PC-3 (cell line): ENCODE measurements around the gene ACP4. TPM values are rescaled to one million over a fixed set of nuclear protein-coding genes. Genes with fewer than 3 reads are reported as not detected.

Source experiments
- ATAC-seq: fragments of 200-7000 bp; cut with Tn5 transposase; 2 replicates; pipeline ENCODE4 v1.9.1; 2020; ENCODE audit warnings: mild to moderate bottlenecking, moderate library complexity
- BruUV-seq: library from RNA; stranded (reverse); fragments of 400-500 nt; replicated peaks from 2 replicates; lab custom pipeline; 2021; lab: Mats Ljungman, UMichigan
- CTCF ChIA-PET: fragments of 300-600 bp; sonication (Branson Sonifier 250); formaldehyde crosslinking; loops from one replicate; lab custom pipeline; 2022; ENCODE audit warnings: antibody characterized with exemption; lab: Charles Lee
- POLR2A ChIA-PET: fragments of 300-600 bp; sonication (Branson Sonifier 250); formaldehyde crosslinking; loops from one replicate; lab custom pipeline; 2022; ENCODE audit warnings: antibody characterized with exemption; ENCODE audit not compliant: unreplicated experiment; lab: Charles Lee
- DNase-seq: peaks from one replicate; pipeline ENCODE4 v3.0.0-alpha.2; 2015
- H2AFZ ChIP-seq: fragments of 300-600 bp; sonication (generic); 2 replicates; pipeline ENCODE4 v1.6.0; 2016; ENCODE audit warnings: antibody characterized with exemption, low read length
- H3F3A ChIP-seq: fragments of 300-600 bp; sonication (generic); one replicate; pipeline ENCODE4 v1.6.0; 2017; ENCODE audit warnings: antibody characterized with exemption, low read length, control low read depth, mild to moderate bottlenecking; ENCODE audit not compliant: unreplicated experiment
- H3K27ac ChIP-seq: fragments of 300-600 bp; sonication (generic); 2 replicates; pipeline ENCODE4 v1.5.1; 2016; ENCODE audit warnings: mild to moderate bottlenecking, low read length
- H3K27me3 ChIP-seq: fragments of 300-600 bp; sonication (generic); 2 replicates; pipeline ENCODE4 v1.6.1; 2016; ENCODE audit warnings: low read length, mixed read lengths
- H3K36me3 ChIP-seq: fragments of 300-600 bp; sonication (generic); 2 replicates; pipeline ENCODE4 v1.6.1; 2016; ENCODE audit warnings: low read depth, mixed run types, low read length, mixed read lengths
- H3K4me1 ChIP-seq: fragments of 300-600 bp; sonication (generic); 2 replicates; pipeline ENCODE4 v1.5.1; 2016; ENCODE audit warnings: low read length; ENCODE audit not compliant: insufficient read depth
- H3K4me2 ChIP-seq: fragments of 300-600 bp; sonication (generic); 2 replicates; pipeline ENCODE4 v1.6.0; 2016; ENCODE audit warnings: low read length
- H3K4me3 ChIP-seq: fragments of 300-600 bp; sonication (generic); 2 replicates; pipeline ENCODE4 v1.5.1; 2016; ENCODE audit warnings: mild to moderate bottlenecking, low read length, mixed read lengths
- H3K79me2 ChIP-seq: fragments of 300-600 bp; sonication (generic); 2 replicates; pipeline ENCODE4 v1.6.1; 2017; ENCODE audit warnings: low read length, mixed read lengths
- H3K9ac ChIP-seq: fragments of 300-600 bp; sonication (generic); 2 replicates; pipeline ENCODE4 v1.6.0; 2016; ENCODE audit warnings: mild to moderate bottlenecking, low read length
- H3K9me2 ChIP-seq: fragments of 300-600 bp; sonication (generic); replicated peaks from 2 replicates; pipeline ENCODE4 v1.6.1; 2016; ENCODE audit warnings: mixed run types, low read length, mixed read lengths
- H3K9me3 ChIP-seq: fragments of 300-600 bp; sonication (generic); 2 replicates; pipeline ENCODE4 v1.6.1; 2016; ENCODE audit warnings: low read length, mixed read lengths
- H4K20me1 ChIP-seq: fragments of 300-600 bp; sonication (generic); 2 replicates; pipeline ENCODE4 v1.6.1; 2016; ENCODE audit warnings: low read length, mixed read lengths
- CTCF ChIP-seq: fragments of 300-600 bp; sonication (generic); conservative IDR thresholded peaks from 2 replicates; pipeline ENCODE4 v1.5.1; 2017; ENCODE audit warnings: antibody characterized with exemption, low read depth, mild to moderate bottlenecking, low read length
- EZH2 ChIP-seq: fragments of 300-600 bp; sonication (generic); IDR thresholded peaks from one replicate; pipeline ENCODE4 v1.6.1; 2017; ENCODE audit warnings: antibody characterized with exemption, mild to moderate bottlenecking, low read length; ENCODE audit not compliant: unreplicated experiment
- EZH2phosphoT487 ChIP-seq: fragments of 300-600 bp; sonication (generic); IDR thresholded peaks from 2 replicates; pipeline ENCODE4 v1.6.1; 2018; ENCODE audit warnings: mild to moderate bottlenecking, antibody characterized with exemption, low read length, borderline replicate concordance
- intact Hi-C: fragments of 100-400 bp; cut with micrococcal nuclease; formaldehyde crosslinking; loops from 2 replicates; pipeline ENCODE4 v1.9.0; 2023
- total RNA-seq: library from RNA; depleted of rRNA; stranded (reverse); fragments of >200 nt; gene quantifications from 2 replicates; pipeline ENCODE4 v1.2.3, GENCODE V29; 2014

The ACP4 gene
- total RNA-seq, 1 experiment from 2014 or later = not detected

- Histone ChIP-seq H3K27ac (no peak within 1 kb of the TSS), H3K4me3 (no peak within 1 kb of the TSS), H2AFZ (no peak within 1 kb of the TSS), H3F3A (no peaks in the 10 kb centered on the region), H4K20me1 (no peaks in the 10 kb centered on the region), H3K9me2 (no peaks in the 10 kb centered on the region), H3K27me3 (peaks cover 77% of the 10 kb centered on the region), H3K36me3 (no peaks in the 10 kb centered on the region), H3K9ac (no peak within 1 kb of the TSS), H3K9me3 (no peaks in the 10 kb centered on the region), H3K4me2 (no peak within 1 kb of the TSS), H3K79me2 (no peaks in the 10 kb centered on the region), H3K4me1 (no peaks in the 10 kb centered on the region)
- CTCF ChIA-PET = no interaction called here
- DNase-seq = no peak
- TF ChIP-seq EZH2 (no peak), EZH2phosphoT487 (no peak), CTCF (no peak)
- intact Hi-C loops = no loop called here
- POLR2A ChIA-PET = no interaction called here
- ATAC-seq = no peak
- BruUV-seq = no TSS peak
These were observed 33.3 kb downstream of the ACP4 start, which contains the start of gene KLK1 for GRCh38 chr19:50823389-50824042. KLK1 (minus strand) TSS chr19:50823787; CDS start chr19:50823748, 39 bp downstream.

GRCh38 chr19:50826492-50827240, 36.5 kb downstream of the ACP4 start:
- H3K27ac ChIP-seq = no peak overlapping the region
- H3K4me3 ChIP-seq = no peak overlapping the region
- H3K36me3 ChIP-seq = no peaks in the 10 kb centered on the region
- H3K9ac ChIP-seq = no peak overlapping the region
- ChIA-PET CTCF (no interaction called here), POLR2A (no interaction called here)
- TF ChIP-seq EZH2phosphoT487 (no peak), CTCF (no peak), EZH2 (no peak)
- H4K20me1 ChIP-seq = no peaks in the 10 kb centered on the region
- ATAC-seq (no peak), DNase-seq (no peak)
- H2AFZ ChIP-seq = no peak overlapping the region
- no TSS peak for BruUV-seq
- no peaks in the 10 kb centered on the region for H3F3A ChIP-seq
- peaks cover 48% of the 10 kb centered on the region for H3K27me3 ChIP-seq
- no peaks in the 10 kb centered on the region for H3K79me2 ChIP-seq
- H3K4me1 ChIP-seq = no peaks in the 10 kb centered on the region
- intact Hi-C loops = no loop called here
- H3K9me2 ChIP-seq = no peaks in the 10 kb centered on the region
- H3K9me3 ChIP-seq = no peaks in the 10 kb centered on the region
- no peak overlapping the region for H3K4me2 ChIP-seq

- H3K36me3 ChIP-seq = no peaks in the 10 kb centered on the region
- TF ChIP-seq EZH2phosphoT487 (no peak), EZH2 (no peak), CTCF (no peak)
- H4K20me1 ChIP-seq = no peaks in the 10 kb centered on the region
- H3K9me2 ChIP-seq = no peaks in the 10 kb centered on the region
- no peaks in the 10 kb centered on the region for H3K79me2 ChIP-seq
- CTCF ChIA-PET = no interaction called here
- no peak for ATAC-seq
- no peak overlapping the region for H3K4me3 ChIP-seq
- DNase-seq = no peak
- H2AFZ ChIP-seq = no peak overlapping the region
- H3K4me2 ChIP-seq = no peak overlapping the region
- no TSS peak for BruUV-seq
- H3F3A ChIP-seq = no peaks in the 10 kb centered on the region
- POLR2A ChIA-PET = no interaction called here
- H3K27ac ChIP-seq = no peak overlapping the region
- H3K27me3 ChIP-seq = peaks cover 40% of the 10 kb centered on the region; the same call in 1 of the 2 replicates
- intact Hi-C loops = no loop called here
- H3K9me3 ChIP-seq = no peaks in the 10 kb centered on the region
- H3K4me1 ChIP-seq = no peaks in the 10 kb centered on the region
- H3K9ac ChIP-seq = no peak overlapping the region
These were observed 37.3 kb downstream of the ACP4 start for GRCh38 chr19:50827476-50827875.
